PC-9 (cell line): ENCODE data around the gene LNX2. TPM values are rescaled to one million over a fixed set of nuclear protein-coding genes. Genes with fewer than 3 reads are reported as not detected.

Source experiments
- BruUV-seq: library from RNA; stranded (reverse); fragments of 400-500 nt; replicated peaks from 2 replicates; lab custom pipeline; 2021; lab: Mats Ljungman, UMichigan
- CTCF ChIA-PET: fragments of 300-600 bp; sonication (Branson Sonifier 250); formaldehyde crosslinking; loops from one replicate; lab custom pipeline; 2022; ENCODE audit warnings: antibody characterized with exemption; lab: Charles Lee
- POLR2A ChIA-PET: fragments of 300-600 bp; sonication (Branson Sonifier 250); formaldehyde crosslinking; loops from one replicate; lab custom pipeline; 2022; ENCODE audit warnings: antibody characterized with exemption; ENCODE audit not compliant: unreplicated experiment; lab: Charles Lee
- DNase-seq, 2 experiments: peaks; one replicate each; pipeline versions ENCODE4 v3.0.0 to v3.0.0-alpha.2; 2015 to 2022; ENCODE audit warnings: mixed read lengths in 1 of 2
- H2AFZ ChIP-seq: fragments of 200-600 bp; sonication (generic); 2 replicates; pipeline ENCODE4 v1.8.1; 2017; ENCODE audit warnings: antibody characterized with exemption
- H3F3A ChIP-seq: fragments of 200-600 bp; sonication (generic); 2 replicates; pipeline ENCODE4 v1.8.1; 2017; ENCODE audit warnings: antibody characterized with exemption, mild to moderate bottlenecking, low read depth; ENCODE audit not compliant: insufficient read depth
- H3K27ac ChIP-seq: fragments of 200-600 bp; sonication (generic); 2 replicates; pipeline ENCODE4 v1.6.1; 2016; ENCODE audit warnings: mixed run types
- H3K27me3 ChIP-seq: fragments of 200-600 bp; sonication (generic); 2 replicates; pipeline ENCODE4 v1.6.1; 2016; ENCODE audit warnings: low read depth, mixed run types; ENCODE audit not compliant: insufficient read depth
- H3K36me3 ChIP-seq: fragments of 200-600 bp; sonication (generic); 2 replicates; pipeline ENCODE4 v1.6.1; 2016; ENCODE audit warnings: low read depth, mixed run types
- H3K4me1 ChIP-seq: fragments of 200-600 bp; sonication (generic); replicated peaks from 2 replicates; pipeline ENCODE4 v1.6.1; 2016; ENCODE audit warnings: mixed run types; ENCODE audit not compliant: insufficient read depth
- H3K4me2 ChIP-seq: fragments of 200-600 bp; sonication (generic); 2 replicates; pipeline ENCODE4 v1.6.1; 2017; ENCODE audit warnings: mixed run types
- H3K4me3 ChIP-seq: fragments of 200-600 bp; sonication (generic); 2 replicates; pipeline ENCODE4 v1.6.1; 2016; ENCODE audit warnings: mixed run types
- H3K79me2 ChIP-seq: fragments of 200-600 bp; sonication (generic); 2 replicates; pipeline ENCODE4 v1.6.1; 2017; ENCODE audit warnings: low read depth, mixed run types
- H3K9me2 ChIP-seq: fragments of 200-600 bp; sonication (generic); 2 replicates; pipeline ENCODE4 v1.8.1; 2017; ENCODE audit warnings: mild to moderate bottlenecking; ENCODE audit not compliant: insufficient read depth
- H3K9me3 ChIP-seq: fragments of 200-600 bp; sonication (generic); 2 replicates; pipeline ENCODE4 v1.8.1; 2016; ENCODE audit warnings: low read depth; ENCODE audit not compliant: insufficient read depth
- H4K20me1 ChIP-seq: fragments of 200-600 bp; sonication (generic); 2 replicates; pipeline ENCODE4 v1.8.1; 2017; ENCODE audit not compliant: insufficient read depth
- EZH2 ChIP-seq: fragments of 200-600 bp; sonication (generic); IDR thresholded peaks from 2 replicates; pipeline ENCODE4 v1.8.0; 2017; ENCODE audit warnings: antibody characterized with exemption, low read depth
- intact Hi-C: fragments of 100-400 bp; cut with micrococcal nuclease; formaldehyde crosslinking; loops from one replicate; pipeline ENCODE4 v1.10.0; 2022; ENCODE audit not compliant: unreplicated experiment
- total RNA-seq: library from RNA; stranded (reverse); gene quantifications from 2 replicates; pipeline ENCODE4 v1.2.3, GENCODE V29; 2021
- TF ChIP-seq, protein P1 (sequence below): fragments of 200-600 bp; sonication (generic); conservative IDR thresholded peaks from 2 replicates; pipeline ENCODE4 v1.6.1; 2017; ENCODE audit warnings: mixed run types, antibody characterized with exemption, mild to moderate bottlenecking, moderate library complexity

Gene LNX2
- total RNA-seq, 1 experiment from 2014 or later: 7.0 TPM

DNA sequence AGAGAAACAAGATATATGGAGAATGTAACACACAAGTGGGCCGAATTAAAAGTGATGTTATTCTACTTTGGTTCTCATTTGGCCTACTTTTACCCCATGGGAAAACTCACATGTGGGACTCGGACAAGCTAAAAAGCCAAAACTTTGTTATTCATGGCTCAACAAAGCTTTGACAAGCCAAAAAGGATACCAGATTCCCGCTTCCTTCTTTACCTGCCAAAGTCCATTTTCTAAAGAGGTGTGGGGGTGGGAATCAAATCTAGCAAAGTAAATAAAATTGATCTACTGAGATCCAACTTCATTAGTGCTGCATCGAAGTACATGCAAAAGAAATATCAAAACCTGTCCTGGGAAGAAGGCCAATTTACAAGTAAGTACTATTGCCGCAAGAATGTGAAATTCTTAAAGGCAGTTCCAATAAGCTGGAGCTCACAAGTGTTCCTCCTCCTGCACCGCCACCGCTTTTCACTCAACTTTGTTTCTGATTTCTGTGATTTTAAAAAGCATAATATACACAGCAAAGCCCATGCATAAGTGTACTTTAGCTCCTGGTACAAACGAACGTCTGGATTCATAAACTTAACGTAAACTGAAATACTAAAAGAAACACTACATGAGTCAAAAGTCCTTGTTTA lies 1.1 kb downstream of the LNX2 start:
- Histone ChIP-seq H3K27me3 (no peaks in the 10 kb centered on the region), H3K4me2 (peak overlapping the region; percentile 95), H3K36me3 (0 out of 2 replicates have a peak, but pooled peaks cover 11% of the 10 kb centered on the region), H4K20me1 (peaks cover 11% of the 10 kb centered on the region), H3F3A (peaks cover 16% of the 10 kb centered on the region), H3K9me3 (peaks cover 4% of the 10 kb centered on the region), H3K79me2 (peaks cover 80% of the 10 kb centered on the region), H3K27ac (peak overlapping the region; percentile 98; the same call in 1 of the 2 replicates), H3K4me1 (peaks cover 42% of the 10 kb centered on the region), H3K9me2 (no peaks in the 10 kb centered on the region), H2AFZ (peak overlapping the region; percentile 79), H3K4me3 (peak overlapping the region; percentile 100)
- intact Hi-C loops: no loop called here
- CTCF ChIA-PET: interaction anchor here (1.1 kb wide), 1 partner anchor 10 kb away, joined by 5 read pairs; no protein-coding TSS in a partner anchor
- BruUV-seq: TSS peak; percentile 40
- no peak for DNase-seq
- POLR2A ChIA-PET: no interaction called here
- no peak for TF ChIP-seq EZH2
- TF ChIP-seq, protein P1, sequence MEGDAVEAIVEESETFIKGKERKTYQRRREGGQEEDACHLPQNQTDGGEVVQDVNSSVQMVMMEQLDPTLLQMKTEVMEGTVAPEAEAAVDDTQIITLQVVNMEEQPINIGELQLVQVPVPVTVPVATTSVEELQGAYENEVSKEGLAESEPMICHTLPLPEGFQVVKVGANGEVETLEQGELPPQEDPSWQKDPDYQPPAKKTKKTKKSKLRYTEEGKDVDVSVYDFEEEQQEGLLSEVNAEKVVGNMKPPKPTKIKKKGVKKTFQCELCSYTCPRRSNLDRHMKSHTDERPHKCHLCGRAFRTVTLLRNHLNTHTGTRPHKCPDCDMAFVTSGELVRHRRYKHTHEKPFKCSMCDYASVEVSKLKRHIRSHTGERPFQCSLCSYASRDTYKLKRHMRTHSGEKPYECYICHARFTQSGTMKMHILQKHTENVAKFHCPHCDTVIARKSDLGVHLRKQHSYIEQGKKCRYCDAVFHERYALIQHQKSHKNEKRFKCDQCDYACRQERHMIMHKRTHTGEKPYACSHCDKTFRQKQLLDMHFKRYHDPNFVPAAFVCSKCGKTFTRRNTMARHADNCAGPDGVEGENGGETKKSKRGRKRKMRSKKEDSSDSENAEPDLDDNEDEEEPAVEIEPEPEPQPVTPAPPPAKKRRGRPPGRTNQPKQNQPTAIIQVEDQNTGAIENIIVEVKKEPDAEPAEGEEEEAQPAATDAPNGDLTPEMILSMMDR: no peak

- no peaks in the 10 kb centered on the region for H3K27me3 ChIP-seq
- no peak overlapping the region for H2AFZ ChIP-seq
Observed at GRCh38 chr13:27617881-27618321, 2.4 kb downstream of the LNX2 start.

GRCh38 chr13:27613628-27614027 lies 6.7 kb downstream of the LNX2 start:
- H3K27ac ChIP-seq: no peak overlapping the region
- no peaks in the 10 kb centered on the region; the same call in 1 of the 2 replicates for H4K20me1 ChIP-seq
- no peak overlapping the region for H2AFZ ChIP-seq
- intact Hi-C loops: no loop called here
- no peak overlapping the region for H3K4me2 ChIP-seq
- ChIA-PET CTCF (no interaction called here), POLR2A (no interaction called here)
- TF ChIP-seq EZH2: no peak
- TF ChIP-seq, protein P1: no peak
- no peak overlapping the region for H3K4me3 ChIP-seq
- H3K27me3 ChIP-seq: no peaks in the 10 kb centered on the region
- H3K4me1 ChIP-seq: peaks cover 17% of the 10 kb centered on the region
- peaks cover 72% of the 10 kb centered on the region for H3K79me2 ChIP-seq
- no peaks in the 10 kb centered on the region for H3K9me2 ChIP-seq
- peaks cover 6% of the 10 kb centered on the region for H3K9me3 ChIP-seq
- BruUV-seq: no TSS peak
- no peaks in the 10 kb centered on the region for H3K36me3 ChIP-seq
- no peak for DNase-seq
- peaks cover 5% of the 10 kb centered on the region; the same call in 1 of the 2 replicates for H3F3A ChIP-seq

More at GRCh38 chr13:27617881-27618321, 2.4 kb downstream of the LNX2 start:
- DNase-seq: peak in 1 of 2 experiments; percentile 69
- Histone ChIP-seq H3K27ac (no peak overlapping the region), H3K4me2 (peak overlapping the region; percentile 95), H3K4me3 (no peak overlapping the region; the same call in 1 of the 2 replicates), H3F3A (peaks cover 16% of the 10 kb centered on the region), H3K9me2 (no peaks in the 10 kb centered on the region), H3K9me3 (peaks cover 6% of the 10 kb centered on the region), H3K36me3 (0 out of 2 replicates have a peak, but pooled peaks cover 3% of the 10 kb centered on the region), H3K79me2 (peaks cover 73% of the 10 kb centered on the region), H4K20me1 (peaks cover 3% of the 10 kb centered on the region), H3K4me1 (peaks cover 29% of the 10 kb centered on the region)
- intact Hi-C loops: no loop called here
- TF ChIP-seq, protein P1: no peak
- TF ChIP-seq EZH2: no peak
- POLR2A ChIA-PET: no interaction called here
- CTCF ChIA-PET: interaction anchor here (1.1 kb wide), 1 partner anchor 12 kb away, joined by 5 read pairs; no protein-coding TSS in a partner anchor
- BruUV-seq: no TSS peak
